ENCODE measurements around the gene EEF2K.
"Not testable (repeated sequence)": the region's sequence is repeated elsewhere in the genome, so short reads cannot be mapped to it uniquely, and the experiment has no call there.

EEF2K gene

GRCh38 chr16:22213801-22214200 lies 7.7 kb downstream of the EEF2K start:
- DNase-seq: no peak

- no peak for DNase-seq
Observed at GRCh38 chr16:22214402-22214801, 8.3 kb downstream of the EEF2K start.

- DNase-seq: no peak
Observed at GRCh38 chr16:22214889-22215288, 8.8 kb downstream of the EEF2K start.

- no peak for DNase-seq
Observed at GRCh38 chr16:22216191-22216831, 10.2 kb downstream of the EEF2K start.

GRCh38 chr16:22216832-22217225 lies 10.8 kb downstream of the EEF2K start:
- DNase-seq: not testable (repeated sequence)

GRCh38 chr16:22217890-22218730 lies 12.0 kb downstream of the EEF2K start:
- DNase-seq: no peak

GRCh38 chr16:22219389-22220068 lies 13.5 kb downstream of the EEF2K start:
- no peak for DNase-seq

GRCh38 chr16:22220069-22220440 lies 14.0 kb downstream of the EEF2K start:
- no peak for DNase-seq

GRCh38 chr16:22220714-22221113 lies 14.6 kb downstream of the EEF2K start:
- no peak for DNase-seq

- DNase-seq: no peak
Observed at GRCh38 chr16:22222006-22222405, 15.9 kb downstream of the EEF2K start.

- no peak for DNase-seq
Observed at GRCh38 chr16:22222998-22223397, 16.9 kb downstream of the EEF2K start.

GRCh38 chr16:22225060-22225459 lies 19.0 kb downstream of the EEF2K start:
- DNase-seq: no peak

GRCh38 chr16:22229889-22230288 lies 23.8 kb downstream of the EEF2K start:
- DNase-seq: no peak

- DNase-seq: no peak
Observed at GRCh38 chr16:22232277-22233036, 26.4 kb downstream of the EEF2K start.

GRCh38 chr16:22233037-22233372 lies 26.9 kb downstream of the EEF2K start:
- DNase-seq: no peak

GRCh38 chr16:22235839-22236745 lies 30.0 kb downstream of the EEF2K start:
- DNase-seq: no peak

GRCh38 chr16:22239131-22239805 lies 33.2 kb downstream of the EEF2K start:
- DNase-seq: no peak

- DNase-seq: no peak
Observed at GRCh38 chr16:22240023-22240710, 34.1 kb downstream of the EEF2K start.

GRCh38 chr16:22250522-22250921 lies 44.4 kb downstream of the EEF2K start:
- DNase-seq: no peak

- no peak for DNase-seq
Observed at GRCh38 chr16:22252317-22252716, 46.2 kb downstream of the EEF2K start.

- DNase-seq: no peak
Observed at GRCh38 chr16:22253272-22253671, 47.2 kb downstream of the EEF2K start.

Measured in GDM1 (cell line).